Natural killer cell (primary cell): ENCODE data around the gene SIAH1. TPM values are rescaled to one million over a fixed set of nuclear protein-coding genes. Genes with fewer than 3 reads are reported as not detected.

ENCODE experiments used
- ATAC-seq, 3 donors: fragments of 150-1000 bp in 2 of 3; fragments of 200-7000 bp in 1 of 3; cut with Tn5 transposase; 1 replicate in 1 of 3; 2 replicates in 2 of 3; pipeline ENCODE4 v1.10.0; 2021; ENCODE audit warnings: mild to moderate bottlenecking in 2 of 3, moderate library complexity in 2 of 3
- DNase-seq, 2 donors: peaks; one replicate each; pipeline versions ENCODE4 v3.0.0 to v3.0.0-alpha.2; 2013 to 2021; ENCODE audit warnings: mixed read lengths in 1 of 2
- H3K27ac ChIP-seq: one replicate; pipeline ENCODE4 v1.5.1; 2013; ENCODE audit warnings: mild to moderate bottlenecking, low read length
- H3K27me3 ChIP-seq: one replicate; pipeline ENCODE4 v1.6.1; 2013; ENCODE audit warnings: low read length; ENCODE audit not compliant: control insufficient read depth, insufficient read depth
- H3K36me3 ChIP-seq: one replicate; pipeline ENCODE4 v1.6.1; 2013; ENCODE audit warnings: low read length; ENCODE audit not compliant: control insufficient read depth, insufficient read depth
- H3K4me1 ChIP-seq: one replicate; pipeline ENCODE4 v1.6.1; 2013; ENCODE audit warnings: low read length; ENCODE audit not compliant: control insufficient read depth, insufficient read depth
- H3K4me3 ChIP-seq: one replicate; pipeline ENCODE4 v1.5.1; 2013; ENCODE audit warnings: low read length
- H3K9me3 ChIP-seq: one replicate; pipeline ENCODE4 v1.6.1; 2013; ENCODE audit warnings: low read length; ENCODE audit not compliant: control insufficient read depth, insufficient read depth
- H3K27ac Mint-ChIP-seq, 2 donors: one replicate each; pipeline ENCODE4 v1.8.0; 2022; ENCODE audit warnings: mild to moderate bottlenecking in 2 of 2, mixed read lengths in 2 of 2, moderate library complexity in 1 of 2
- H3K27me3 Mint-ChIP-seq, 2 donors: one replicate each; pipeline ENCODE4 v1.8.0; 2022; ENCODE audit warnings: low read depth in 2 of 2, mixed read lengths in 2 of 2
- H3K36me3 Mint-ChIP-seq: one replicate; pipeline ENCODE4 v1.8.0; 2022; ENCODE audit warnings: mixed read lengths
- H3K4me1 Mint-ChIP-seq, 2 donors: one replicate each; pipeline ENCODE4 v1.8.0; 2022; ENCODE audit warnings: mixed read lengths in 2 of 2
- H3K4me3 Mint-ChIP-seq: one replicate; pipeline ENCODE4 v1.8.0; 2022; ENCODE audit warnings: mild to moderate bottlenecking, moderate library complexity, mixed read lengths
- H3K9me3 Mint-ChIP-seq, 2 donors: one replicate each; pipeline ENCODE4 v1.8.0; 2022; ENCODE audit warnings: mixed read lengths in 2 of 2
- CTCF ChIP-seq: fragments of 200-600 bp; IDR thresholded peaks from one replicate; pipeline ENCODE4 v1.8.0; 2022; ENCODE audit warnings: antibody characterized with exemption
- WGBS: methylation state at CpG from one replicate; pipeline ENCODE4 v1.1.7; 2013; ENCODE audit warnings: missing lambda C conversion rate; ENCODE audit not compliant: insufficient coverage; 5-methylcytosine and 5-hydroxymethylcytosine counted together
- intact Hi-C: fragments of 100-400 bp; cut with micrococcal nuclease; formaldehyde crosslinking; loops from one replicate; pipeline ENCODE4 v1.14.2; 2022
- total RNA-seq, 4 donors: library from RNA; stranded (reverse); fragments of 120-200 nt in 1 of 4; gene quantifications; one replicate each; pipeline versions ENCODE4 v1.2.3 to v1.2.4, GENCODE V29; 2013 to 2022

SIAH1 gene
- total RNA-seq, 3 donors from 2014 or later (not counting 1 experiment from before 2014, with no cell fraction given): 52.9 to 57.7 (median 55.5) TPM

GRCh38 chr16:48433116-48433849 is 48.1 kb upstream of the SIAH1 start:
- intact Hi-C loops: no loop called here
- H3K4me1 Mint-ChIP-seq: peaks cover 0 to 10% of the 10 kb centered on the region in 2 donors
- TF ChIP-seq CTCF: no peak
- no peak overlapping the region for H3K4me3 Mint-ChIP-seq
- no peaks in the 10 kb centered on the region for H3K36me3 Mint-ChIP-seq
- no peak for ATAC-seq
- Histone ChIP-seq H3K27me3 (no peaks in the 10 kb centered on the region), H3K27ac (no peak overlapping the region), H3K9me3 (no peaks in the 10 kb centered on the region), H3K4me3 (no peak overlapping the region), H3K36me3 (no peaks in the 10 kb centered on the region), H3K4me1 (peaks cover 16% of the 10 kb centered on the region)
- H3K27ac Mint-ChIP-seq: no peak overlapping the region
- no peaks in the 10 kb centered on the region for H3K9me3 Mint-ChIP-seq
- DNase-seq: no peak
- H3K27me3 Mint-ChIP-seq: no peaks in the 10 kb centered on the region
- 92% methylated on average over 18 of the region's 18 CpGs for WGBS

DNA sequence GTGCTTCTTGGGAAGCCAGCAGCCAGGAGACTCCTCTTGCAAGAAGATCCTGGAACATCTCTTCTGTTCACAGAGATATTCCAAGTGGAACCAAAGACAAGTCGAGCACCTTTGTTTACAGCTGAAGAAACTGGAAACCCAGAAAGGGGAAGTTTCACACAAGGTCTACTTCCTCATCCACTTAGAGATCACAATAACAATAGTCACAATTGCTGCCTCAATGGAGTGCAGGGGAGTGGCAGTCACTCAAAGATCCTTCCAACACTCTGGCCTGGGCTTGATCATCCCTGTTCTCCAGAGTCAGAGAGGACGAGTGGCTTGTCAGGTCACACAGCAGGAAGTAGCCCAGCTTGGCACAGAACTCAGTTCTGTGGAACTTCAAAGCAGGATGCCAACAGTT is 46.9 kb upstream of the SIAH1 start:
- no peak for ATAC-seq
- Histone ChIP-seq H3K4me1 (peaks cover 16% of the 10 kb centered on the region), H3K27ac (peak overlapping the region; percentile 50), H3K4me3 (no peak overlapping the region), H3K36me3 (no peaks in the 10 kb centered on the region), H3K27me3 (no peaks in the 10 kb centered on the region), H3K9me3 (no peaks in the 10 kb centered on the region)
- 8% methylated on average over 2 of the region's 2 CpGs for WGBS
- peak overlapping the region in 1 of 2 donors; percentile 29 for H3K27ac Mint-ChIP-seq
- no peak overlapping the region for H3K4me3 Mint-ChIP-seq
- H3K36me3 Mint-ChIP-seq: no peaks in the 10 kb centered on the region
- H3K9me3 Mint-ChIP-seq: no peaks in the 10 kb centered on the region
- no peak for DNase-seq
- peaks cover 0 to 10% of the 10 kb centered on the region in 2 donors for H3K4me1 Mint-ChIP-seq
- intact Hi-C loops: no loop called here
- no peak for TF ChIP-seq CTCF
- H3K27me3 Mint-ChIP-seq: no peaks in the 10 kb centered on the region

- no peaks in the 10 kb centered on the region for H3K36me3 Mint-ChIP-seq
- peaks cover 0 to 14% of the 10 kb centered on the region in 2 donors for H3K4me1 Mint-ChIP-seq
- H3K27me3 Mint-ChIP-seq: no peaks in the 10 kb centered on the region
- Histone ChIP-seq H3K4me1 (peaks cover 16% of the 10 kb centered on the region), H3K27me3 (no peaks in the 10 kb centered on the region), H3K4me3 (no peak overlapping the region), H3K27ac (peak overlapping the region; percentile 34), H3K9me3 (no peaks in the 10 kb centered on the region), H3K36me3 (no peaks in the 10 kb centered on the region)
- WGBS: 53% methylated on average over 3 of the region's 3 CpGs
- H3K9me3 Mint-ChIP-seq: no peaks in the 10 kb centered on the region
- TF ChIP-seq CTCF: no peak
- H3K27ac Mint-ChIP-seq: no peak overlapping the region
- intact Hi-C loops: no loop called here
- no peak overlapping the region for H3K4me3 Mint-ChIP-seq
- ATAC-seq (no peak), DNase-seq (no peak)
Observed at GRCh38 chr16:48430890-48431289, 45.7 kb upstream of the SIAH1 start.
